GM19324 (cell line): ENCODE results near the gene SRSF4.
"Not testable (repeated sequence)": the region's sequence is repeated elsewhere in the genome, so short reads cannot be mapped to it uniquely, and the experiment has no call there.

ENCODE experiments used
- ATAC-seq: cut with Tn5 transposase; IDR thresholded peaks from one replicate; pipeline ENCODE4 v1.9.1; 2021; ENCODE audit warnings: mild to moderate bottlenecking, moderate library complexity; ENCODE audit not compliant: unreplicated experiment, low FRiP score

Gene SRSF4

DNA sequence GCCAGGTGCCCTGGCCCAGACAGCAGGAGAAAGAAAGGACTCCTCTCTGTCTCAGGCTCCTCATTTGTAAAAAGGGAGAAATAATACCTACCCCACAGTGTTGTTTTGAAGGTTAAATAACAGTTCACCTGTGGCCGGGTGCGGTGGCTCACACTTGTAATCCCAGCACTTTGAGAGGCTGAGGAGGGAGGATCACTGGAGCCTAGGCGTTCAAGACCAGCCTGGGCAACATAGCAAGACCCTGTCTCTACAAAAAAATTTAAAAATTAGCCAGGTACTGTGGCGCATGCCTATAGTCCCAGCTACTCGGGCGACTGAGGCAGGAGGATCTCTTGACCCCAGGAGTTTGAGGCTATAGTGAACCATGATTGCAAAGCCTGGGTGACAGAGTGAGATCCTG is 55.5 kb downstream of the SRSF4 start:
- ATAC-seq, result no peak

- ATAC-seq, result no peak
Observed at GRCh38 chr1:29125788-29126187, 55.9 kb downstream of the SRSF4 start.

- no peak for ATAC-seq
Observed at GRCh38 chr1:29125237-29125641, 56.5 kb downstream of the SRSF4 start.

GRCh38 chr1:29124366-29125236 is 57.1 kb downstream of the SRSF4 start:
- ATAC-seq, result no peak

- ATAC-seq, result no peak
Observed at GRCh38 chr1:29123887-29124365, 57.8 kb downstream of the SRSF4 start, which contains the start of gene TMEM200B. Gene TMEM200B (minus strand): TSS chr1:29123903. CDS start chr1:29121828, 2,075 bp downstream.

- no peak for ATAC-seq
Observed at GRCh38 chr1:29123053-29123886, 58.4 kb downstream of the SRSF4 start.

GRCh38 chr1:29122682-29123052 is 59.0 kb downstream of the SRSF4 start:
- no peak for ATAC-seq

DNA sequence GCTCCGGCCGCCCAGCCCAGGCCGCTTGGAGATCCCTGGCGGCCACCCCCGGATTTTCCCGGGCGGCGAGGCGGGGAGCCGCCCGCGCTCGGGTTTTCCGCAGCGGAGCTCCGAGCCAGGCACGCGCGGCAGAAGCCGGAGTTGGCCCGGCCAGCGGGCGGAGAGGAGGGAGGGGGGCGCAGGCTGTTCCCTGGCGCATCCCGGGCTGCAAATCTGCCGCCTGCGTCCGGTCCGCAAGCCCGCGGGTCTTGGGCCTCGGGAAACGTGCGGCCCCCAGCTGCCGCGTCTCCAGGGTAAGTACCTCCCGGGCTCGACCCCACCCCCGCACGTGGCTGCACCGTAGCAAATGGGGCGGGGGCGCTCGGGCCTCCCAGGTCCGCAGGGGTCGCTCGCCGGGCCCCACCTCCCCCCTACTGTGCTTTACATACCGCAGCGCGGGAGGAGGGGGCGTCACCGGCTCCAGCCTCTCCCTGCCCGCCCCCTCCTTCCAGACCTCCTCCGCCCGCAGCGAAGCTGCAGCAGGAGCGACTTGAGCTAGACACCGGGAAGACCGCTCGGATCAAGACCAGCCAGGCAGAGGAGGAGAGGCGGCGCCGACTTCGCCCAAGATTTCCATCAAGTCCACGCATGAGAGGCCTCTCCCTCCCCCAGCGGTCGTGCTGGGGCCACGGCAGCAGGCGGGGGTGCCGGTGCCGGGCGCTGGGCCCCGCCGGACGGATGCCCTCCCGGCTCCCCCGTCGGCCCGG is 59.6 kb downstream of the SRSF4 start:
- no peak for ATAC-seq

DNA sequence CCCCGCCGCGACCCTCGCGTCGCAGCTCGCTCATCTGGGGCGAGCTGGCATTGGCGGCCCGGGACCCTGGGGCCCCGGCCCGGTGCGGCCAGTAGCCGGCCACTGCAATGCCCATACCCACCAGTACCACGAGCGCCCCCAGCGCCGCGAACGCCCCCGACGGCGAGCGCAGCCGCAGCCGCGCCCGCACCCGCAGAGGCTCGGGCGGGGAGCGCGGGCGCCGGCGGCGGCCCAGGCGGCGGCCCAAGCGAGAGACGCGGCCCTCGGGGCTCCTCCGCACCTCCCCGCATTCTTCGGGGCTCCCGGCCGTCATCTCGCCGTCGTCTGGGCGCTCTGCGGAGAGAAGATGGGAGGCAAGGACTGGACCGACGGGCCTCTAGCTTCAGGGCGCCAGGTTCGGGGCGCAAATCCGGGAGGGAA is 60.2 kb downstream of the SRSF4 start:
- ATAC-seq, result no peak

DNA sequence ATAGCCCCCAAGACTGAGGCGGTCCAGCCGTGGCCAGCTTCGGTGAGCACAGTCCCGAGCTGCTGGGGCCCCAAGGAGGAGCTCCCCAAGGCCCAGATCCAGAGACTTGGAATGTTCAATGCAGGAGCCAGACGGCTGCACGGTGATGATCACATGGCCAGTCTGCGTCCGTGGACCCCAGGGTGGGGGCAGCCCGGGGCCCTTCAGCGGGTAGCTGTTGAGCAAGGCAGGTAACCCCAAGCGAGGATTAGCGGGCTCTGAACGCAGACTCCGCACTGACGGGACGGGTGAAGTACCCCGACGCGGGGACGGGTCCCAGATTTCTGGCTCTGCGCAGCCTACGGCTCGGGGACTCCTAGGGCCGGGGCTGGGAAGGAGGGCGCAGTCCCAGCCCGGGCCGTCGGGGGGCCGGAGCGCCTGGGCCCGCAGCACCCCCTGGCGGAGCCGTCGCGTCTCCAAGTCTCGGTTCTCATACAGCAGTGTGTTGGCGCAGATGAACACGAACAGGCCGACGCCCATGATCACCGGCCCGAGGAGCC is 60.7 kb downstream of the SRSF4 start:
- ATAC-seq, result no peak

GRCh38 chr1:29120367-29120766 is 61.3 kb downstream of the SRSF4 start:
- no peak for ATAC-seq

GRCh38 chr1:29119121-29119929 is 62.4 kb downstream of the SRSF4 start:
- ATAC-seq, result no peak

DNA sequence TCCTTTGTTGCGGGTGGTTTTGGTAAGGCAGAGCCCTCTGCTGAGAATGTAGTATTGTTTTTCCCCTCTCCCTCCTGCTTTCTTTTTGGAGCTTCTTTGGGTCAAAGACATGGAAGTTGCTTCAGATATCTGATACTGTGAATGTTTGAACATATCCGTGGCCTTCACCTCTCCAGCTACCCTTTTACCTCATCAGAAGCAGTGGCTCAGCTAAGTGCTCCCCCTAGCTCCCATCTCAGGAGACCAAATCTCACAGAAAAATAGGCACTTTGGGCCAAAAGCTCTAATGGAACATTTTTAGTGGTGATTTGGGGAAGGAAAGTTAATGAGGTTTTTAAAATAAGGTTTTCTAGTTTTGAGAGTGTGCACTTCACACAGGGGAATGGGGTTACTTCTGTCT is 64.3 kb downstream of the SRSF4 start:
- no peak for ATAC-seq

GRCh38 chr1:29114654-29115053 is 67.0 kb downstream of the SRSF4 start:
- ATAC-seq, result no peak

- no peak for ATAC-seq
Observed at GRCh38 chr1:29113413-29114117, 68.1 kb downstream of the SRSF4 start.

GRCh38 chr1:29112705-29113412 is 68.8 kb downstream of the SRSF4 start:
- no peak for ATAC-seq

GRCh38 chr1:29108041-29108440 is 73.7 kb downstream of the SRSF4 start:
- ATAC-seq, result not testable (repeated sequence)

DNA sequence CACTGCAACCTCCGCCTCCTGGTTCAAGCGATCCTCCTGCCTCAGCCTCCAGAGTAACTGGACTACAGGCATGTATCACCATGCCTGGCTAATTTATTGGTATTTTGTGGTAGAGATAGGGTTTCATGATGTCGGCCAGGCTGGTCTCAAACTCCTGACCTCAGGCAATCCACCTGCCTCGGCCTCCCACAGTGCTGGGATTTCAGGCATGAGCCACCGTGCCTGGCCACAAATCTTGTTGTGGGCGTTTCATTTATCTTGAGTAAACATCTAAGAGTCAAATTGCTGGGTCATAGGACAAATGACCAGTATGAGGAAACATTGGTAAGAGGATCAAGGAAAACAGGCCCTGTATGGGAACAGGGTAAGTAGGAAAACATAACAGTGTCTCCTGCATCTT is 75.9 kb downstream of the SRSF4 start:
- ATAC-seq, result no peak
